ENCODE measurements around the gene PRDM9.

The PRDM9 gene

GRCh38 chr5:23528677-23529076, 21.3 kb downstream of the PRDM9 start:
- no peak for DNase-seq

- no peak for DNase-seq
These were observed 23.2 kb downstream of the PRDM9 start for GRCh38 chr5:23530571-23530970.

GRCh38 chr5:23571059-23571458, 63.6 kb downstream of the PRDM9 start:
- no peak for DNase-seq

Measured in activated T-cell treated with anti-CD3 and anti-CD28 coated beads for 4 hours (primary cell).